Astrocyte (in vitro differentiated cells and primary cell): ENCODE results near the gene SCYGR6. TPM values are rescaled to one million over a fixed set of nuclear protein-coding genes. Genes with fewer than 3 reads are reported as not detected.
A peak's percentile ranks its signal among the peaks of the same experiment; 100 is the strongest.

Source experiments
- DNase-seq: peaks from one replicate; pipeline ENCODE4 v3.0.0-alpha.2; 2010; ENCODE audit warnings: low read depth
- FAIRE-seq: peaks from 2 replicates; lab custom pipeline; 2011; peaks lifted over from hg19 to GRCh38; lab: Jason Lieb, UNC
- H2AFZ ChIP-seq: 2 replicates; pipeline ENCODE4 v1.6.0; 2012; ENCODE audit warnings: low read depth, low read length, inconsistent platforms
- H3K27ac ChIP-seq: 2 replicates; pipeline ENCODE4 v1.5.1; 2011; ENCODE audit warnings: low read depth, low read length, inconsistent platforms
- H3K27me3 ChIP-seq: 2 replicates; pipeline ENCODE4 v1.6.0; 2011; ENCODE audit warnings: low read length, inconsistent platforms; ENCODE audit not compliant: insufficient read depth
- H3K36me3 ChIP-seq: 2 replicates; pipeline ENCODE4 v1.5.1; 2011; ENCODE audit warnings: low read length, inconsistent platforms; ENCODE audit not compliant: insufficient read depth
- H3K4me1 ChIP-seq: 2 replicates; pipeline ENCODE4 v1.5.1; 2011; ENCODE audit warnings: low read length, inconsistent platforms; ENCODE audit not compliant: insufficient read depth
- H3K4me2 ChIP-seq: 2 replicates; pipeline ENCODE4 v1.6.0; 2012; ENCODE audit warnings: low read length, inconsistent platforms
- H3K4me3 ChIP-seq: 2 replicates; pipeline ENCODE4 v1.5.1; 2011; ENCODE audit warnings: low read depth, mild to moderate bottlenecking, low read length, inconsistent platforms; ENCODE audit not compliant: insufficient read depth
- H3K79me2 ChIP-seq: 2 replicates; pipeline ENCODE4 v1.6.0; 2012; ENCODE audit warnings: mild to moderate bottlenecking, low read length, inconsistent platforms; ENCODE audit not compliant: insufficient read depth
- H3K9ac ChIP-seq: 2 replicates; pipeline ENCODE4 v1.6.0; 2012; ENCODE audit warnings: mild to moderate bottlenecking, low read length, inconsistent platforms
- H3K9me3 ChIP-seq: 2 replicates; pipeline ENCODE4 v1.5.1; 2012; ENCODE audit warnings: low read depth, mild to moderate bottlenecking, low read length, inconsistent platforms; ENCODE audit not compliant: insufficient read depth
- H4K20me1 ChIP-seq: 2 replicates; pipeline ENCODE4 v1.6.0; 2012; ENCODE audit warnings: low read length, inconsistent platforms; ENCODE audit not compliant: insufficient read depth
- H3K27ac Mint-ChIP-seq: one replicate; pipeline ENCODE4 v1.8.0; 2021; ENCODE audit warnings: mild to moderate bottlenecking, mixed read lengths; ENCODE audit not compliant: unreplicated experiment
- H3K27me3 Mint-ChIP-seq: one replicate; pipeline ENCODE4 v1.8.0; 2021; ENCODE audit warnings: low read depth, mixed read lengths; ENCODE audit not compliant: unreplicated experiment
- H3K36me3 Mint-ChIP-seq: one replicate; pipeline ENCODE4 v1.8.0; 2021; ENCODE audit warnings: low read depth, mixed read lengths; ENCODE audit not compliant: unreplicated experiment
- H3K4me1 Mint-ChIP-seq: one replicate; pipeline ENCODE4 v1.8.0; 2021; ENCODE audit warnings: low read depth, mixed read lengths; ENCODE audit not compliant: unreplicated experiment
- H3K4me3 Mint-ChIP-seq: one replicate; pipeline ENCODE4 v1.8.0; 2021; ENCODE audit warnings: mild to moderate bottlenecking, moderate library complexity, mixed read lengths; ENCODE audit not compliant: unreplicated experiment
- H3K9me3 Mint-ChIP-seq: one replicate; pipeline ENCODE4 v1.8.0; 2021; ENCODE audit warnings: mild to moderate bottlenecking, mixed read lengths; ENCODE audit not compliant: unreplicated experiment
- CTCF ChIP-seq: IDR thresholded peaks from 2 replicates; pipeline ENCODE4 v1.5.1; 2011; ENCODE audit warnings: low read depth, mild to moderate bottlenecking, inconsistent platforms, low read length, moderate library complexity; ENCODE audit not compliant: insufficient read depth
- EZH2 ChIP-seq: IDR thresholded peaks from 2 replicates; pipeline ENCODE4 v1.6.1; 2012; ENCODE audit warnings: mild to moderate bottlenecking, low read length, inconsistent platforms; ENCODE audit not compliant: insufficient read depth
- total RNA-seq: library from RNA; stranded (reverse); gene quantifications from 2 replicates; pipeline ENCODE4 v1.2.1, GENCODE V29; 2021

The SCYGR6 gene
- total RNA-seq, 1 donor from 2014 or later = not detected

GRCh38 chr2:227720680-227721079 lies 3.9 kb downstream of the SCYGR6 start:
- TF ChIP-seq CTCF = no peak
- no peak for TF ChIP-seq EZH2

GRCh38 chr2:227719641-227720040 lies 4.9 kb downstream of the SCYGR6 start:
- H3K4me3 ChIP-seq = no peak overlapping the region
- H3K9me3 ChIP-seq = no peaks in the 10 kb centered on the region
- H3K27ac ChIP-seq = no peak overlapping the region
- H2AFZ ChIP-seq = no peak overlapping the region
- no peaks in the 10 kb centered on the region for H4K20me1 ChIP-seq
- no peaks in the 10 kb centered on the region for H3K4me1 ChIP-seq
- no peak overlapping the region for H3K4me2 ChIP-seq
- no peak for DNase-seq
- no peaks in the 10 kb centered on the region for H3K9me3 Mint-ChIP-seq
- H3K9ac ChIP-seq = no peak overlapping the region
- H3K36me3 ChIP-seq = no peaks in the 10 kb centered on the region
- H3K27me3 ChIP-seq = peaks cover 3% of the 10 kb centered on the region
- H3K27ac Mint-ChIP-seq = no peak overlapping the region
- H3K4me1 Mint-ChIP-seq = peaks cover 4% of the 10 kb centered on the region
- TF ChIP-seq EZH2 = no peak
- TF ChIP-seq CTCF = no peak
- no peaks in the 10 kb centered on the region for H3K36me3 Mint-ChIP-seq
- H3K27me3 Mint-ChIP-seq = peaks cover 3% of the 10 kb centered on the region
- no peak overlapping the region for H3K4me3 Mint-ChIP-seq
- FAIRE-seq = no peak
- H3K79me2 ChIP-seq = no peaks in the 10 kb centered on the region

More at GRCh38 chr2:227720680-227721079, 3.9 kb downstream of the SCYGR6 start:
- Histone ChIP-seq H3K4me2 (no peak overlapping the region), H3K4me3 (no peak overlapping the region), H3K9ac (no peak overlapping the region), H3K79me2 (no peaks in the 10 kb centered on the region), H3K27ac (no peak overlapping the region), H3K9me3 (no peaks in the 10 kb centered on the region), H3K4me1 (no peaks in the 10 kb centered on the region), H3K27me3 (peaks cover 3% of the 10 kb centered on the region), H2AFZ (no peak overlapping the region), H3K36me3 (no peaks in the 10 kb centered on the region), H4K20me1 (no peaks in the 10 kb centered on the region)
- no peaks in the 10 kb centered on the region for H3K36me3 Mint-ChIP-seq
- no peak overlapping the region for H3K4me3 Mint-ChIP-seq
- FAIRE-seq = no peak
- no peak for DNase-seq
- H3K27ac Mint-ChIP-seq = no peak overlapping the region
- H3K4me1 Mint-ChIP-seq = peaks cover 4% of the 10 kb centered on the region
- H3K27me3 Mint-ChIP-seq = peaks cover 3% of the 10 kb centered on the region
- H3K9me3 Mint-ChIP-seq = no peaks in the 10 kb centered on the region

- Mint-ChIP-seq H3K27ac (no peak within 1 kb of the TSS), H3K9me3 (no peaks in the 10 kb centered on the region), H3K4me1 (peaks cover 4% of the 10 kb centered on the region), H3K4me3 (peak within 1 kb of the TSS; percentile 82), H3K27me3 (peaks cover 3% of the 10 kb centered on the region), H3K36me3 (no peaks in the 10 kb centered on the region)
- Histone ChIP-seq H3K9ac (peak within 1 kb of the TSS; percentile 43), H3K4me1 (no peaks in the 10 kb centered on the region), H3K27me3 (peaks cover 3% of the 10 kb centered on the region), H3K4me3 (peak within 1 kb of the TSS; percentile 66), H4K20me1 (no peaks in the 10 kb centered on the region), H3K79me2 (no peaks in the 10 kb centered on the region), H3K36me3 (no peaks in the 10 kb centered on the region), H3K9me3 (no peaks in the 10 kb centered on the region), H2AFZ (peak within 1 kb of the TSS; percentile 74), H3K27ac (no peak within 1 kb of the TSS), H3K4me2 (peak within 1 kb of the TSS; percentile 92)
- FAIRE-seq = no peak
- no peak for TF ChIP-seq CTCF
- no peak for TF ChIP-seq EZH2
- DNase-seq = peak; percentile 75
These were observed 6.6 kb downstream of the SCYGR6 start, which contains the start of gene SLC19A3 for GRCh38 chr2:227717687-227718567. SLC19A3 (minus strand) TSS chr2:227718028; CDS start chr2:227702318, 15,710 bp downstream.
